ENCODE data around the gene RAB11FIP2. TPM values are rescaled to one million over a fixed set of nuclear protein-coding genes. Genes with fewer than 3 reads are reported as not detected.

Gene RAB11FIP2
- polyA plus RNA-seq, 1 of the 3 experiments (the other 2 are of a cell fraction) = 3.0 TPM

DNA sequence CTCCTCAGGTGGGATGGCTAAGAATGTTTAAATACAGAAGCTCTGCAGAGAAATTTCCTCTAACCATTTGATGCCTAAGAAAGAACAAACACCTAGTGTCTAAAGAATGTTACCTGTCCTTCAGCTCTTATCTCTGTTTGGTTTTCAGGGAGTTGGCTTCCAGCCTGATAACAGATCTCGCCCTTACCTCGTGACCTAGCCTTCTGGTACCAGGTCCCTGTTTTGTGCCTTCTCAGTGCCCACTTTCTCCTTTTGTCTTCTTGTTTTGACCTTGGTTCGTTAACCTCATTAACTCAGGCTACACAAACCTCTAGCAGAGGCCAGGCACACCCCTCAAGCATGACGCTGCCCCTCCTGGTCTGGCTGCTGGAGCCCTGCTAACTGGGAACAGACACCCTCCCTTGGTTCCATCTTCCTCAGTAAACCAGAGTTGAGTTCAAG lies 16.1 kb upstream of the RAB11FIP2 start:
- Histone ChIP-seq H4K20me1 (ENCODE audit: insufficient read depth) (no peaks in the 10 kb centered on the region), H3K79me2 (ENCODE audit: insufficient read depth) (no peaks in the 10 kb centered on the region), H3K4me3 (ENCODE audit: low read depth in 2 of 2, low read length in 1 of 2) (no peak overlapping the region), H3K36me3 (replicated peaks in 1 of 2; ENCODE audit: control insufficient read depth in 1 of 2, insufficient read depth in 2 of 2, low read length in 1 of 2) (no peaks in the 10 kb centered on the region), H3K9me2 (no peaks in the 10 kb centered on the region), H3K9me3 (no peaks in the 10 kb centered on the region; the same call in 1 of the 2 replicates), H2AFZ (ENCODE audit: low read depth) (no peak overlapping the region), H3K4me1 (ENCODE audit: control insufficient read depth in 1 of 2, insufficient read depth in 2 of 2, low read depth in 1 of 2, low read length in 1 of 2) (no peaks in the 10 kb centered on the region; a peak in 1 of 4 replicates), H3K27me3 (ENCODE audit: insufficient read depth) (no peaks in the 10 kb centered on the region), H3F3A (replicated peaks; ENCODE audit: insufficient read depth) (no peaks in the 10 kb centered on the region), H3K27ac (ENCODE audit: low read depth in 2 of 2, low read length in 1 of 2) (no peak overlapping the region), H3K9ac (no peak overlapping the region), H3K4me2 (no peak overlapping the region)
- ChIA-PET CTCF (no interaction called here), POLR2A (no interaction called here)
- 72% methylated on average over 4 of the region's 4 CpGs for WGBS (ENCODE audit: low lambda C conversion rate)
- no peak for DNase-seq
- TF ChIP-seq, protein P1, sequence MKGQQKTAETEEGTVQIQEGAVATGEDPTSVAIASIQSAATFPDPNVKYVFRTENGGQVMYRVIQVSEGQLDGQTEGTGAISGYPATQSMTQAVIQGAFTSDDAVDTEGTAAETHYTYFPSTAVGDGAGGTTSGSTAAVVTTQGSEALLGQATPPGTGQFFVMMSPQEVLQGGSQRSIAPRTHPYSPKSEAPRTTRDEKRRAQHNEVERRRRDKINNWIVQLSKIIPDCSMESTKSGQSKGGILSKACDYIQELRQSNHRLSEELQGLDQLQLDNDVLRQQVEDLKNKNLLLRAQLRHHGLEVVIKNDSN (IDR thresholded peaks at IDR 0.05; ENCODE audit: borderline replicate concordance, low read depth) = no peak
- TF ChIP-seq, protein P2, sequence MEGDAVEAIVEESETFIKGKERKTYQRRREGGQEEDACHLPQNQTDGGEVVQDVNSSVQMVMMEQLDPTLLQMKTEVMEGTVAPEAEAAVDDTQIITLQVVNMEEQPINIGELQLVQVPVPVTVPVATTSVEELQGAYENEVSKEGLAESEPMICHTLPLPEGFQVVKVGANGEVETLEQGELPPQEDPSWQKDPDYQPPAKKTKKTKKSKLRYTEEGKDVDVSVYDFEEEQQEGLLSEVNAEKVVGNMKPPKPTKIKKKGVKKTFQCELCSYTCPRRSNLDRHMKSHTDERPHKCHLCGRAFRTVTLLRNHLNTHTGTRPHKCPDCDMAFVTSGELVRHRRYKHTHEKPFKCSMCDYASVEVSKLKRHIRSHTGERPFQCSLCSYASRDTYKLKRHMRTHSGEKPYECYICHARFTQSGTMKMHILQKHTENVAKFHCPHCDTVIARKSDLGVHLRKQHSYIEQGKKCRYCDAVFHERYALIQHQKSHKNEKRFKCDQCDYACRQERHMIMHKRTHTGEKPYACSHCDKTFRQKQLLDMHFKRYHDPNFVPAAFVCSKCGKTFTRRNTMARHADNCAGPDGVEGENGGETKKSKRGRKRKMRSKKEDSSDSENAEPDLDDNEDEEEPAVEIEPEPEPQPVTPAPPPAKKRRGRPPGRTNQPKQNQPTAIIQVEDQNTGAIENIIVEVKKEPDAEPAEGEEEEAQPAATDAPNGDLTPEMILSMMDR (IDR thresholded peaks at IDR 0.05) = no peak
- TF ChIP-seq EZH2phosphoT487 (IDR thresholded peaks at IDR 0.05; ENCODE audit: borderline replicate concordance, low read depth) = no peak
- TF ChIP-seq CHD2 (IDR thresholded peaks at IDR 0.05; ENCODE audit: low read length, partially characterized antibody) = no peak
- TF ChIP-seq FOSL2 (IDR thresholded peaks at IDR 0.05; ENCODE audit: borderline replicate concordance, low read depth) = no peak
- no peak for TF ChIP-seq FOXJ3 (CRISPR knock-in tag; IDR thresholded peaks at IDR 0.05)
- no peak for TF ChIP-seq MEF2A (IDR thresholded peaks at IDR 0.05; ENCODE audit: borderline replicate concordance, low read depth)
- TF ChIP-seq GABPA (IDR thresholded peaks at IDR 0.05; ENCODE audit: low read depth) = no peak
- no peak for TF ChIP-seq JUND (IDR thresholded peaks at IDR 0.05)
- TF ChIP-seq POLR2AphosphoS5 (IDR thresholded peaks at IDR 0.05; ENCODE audit: low read depth, low read length) = no peak
- TF ChIP-seq, protein P3, sequence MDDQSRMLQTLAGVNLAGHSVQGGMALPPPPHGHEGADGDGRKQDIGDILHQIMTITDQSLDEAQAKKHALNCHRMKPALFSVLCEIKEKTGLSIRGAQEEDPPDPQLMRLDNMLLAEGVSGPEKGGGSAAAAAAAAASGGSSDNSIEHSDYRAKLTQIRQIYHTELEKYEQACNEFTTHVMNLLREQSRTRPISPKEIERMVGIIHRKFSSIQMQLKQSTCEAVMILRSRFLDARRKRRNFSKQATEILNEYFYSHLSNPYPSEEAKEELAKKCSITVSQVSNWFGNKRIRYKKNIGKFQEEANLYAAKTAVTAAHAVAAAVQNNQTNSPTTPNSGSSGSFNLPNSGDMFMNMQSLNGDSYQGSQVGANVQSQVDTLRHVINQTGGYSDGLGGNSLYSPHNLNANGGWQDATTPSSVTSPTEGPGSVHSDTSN (IDR thresholded peaks at IDR 0.05) = no peak
- TF ChIP-seq, protein P4, sequence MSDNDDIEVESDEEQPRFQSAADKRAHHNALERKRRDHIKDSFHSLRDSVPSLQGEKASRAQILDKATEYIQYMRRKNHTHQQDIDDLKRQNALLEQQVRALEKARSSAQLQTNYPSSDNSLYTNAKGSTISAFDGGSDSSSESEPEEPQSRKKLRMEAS (IDR thresholded peaks at IDR 0.05; ENCODE audit: low read depth) = no peak
- TF ChIP-seq TEAD4 (IDR thresholded peaks at IDR 0.05; ENCODE audit: borderline replicate concordance, insufficient read depth) = no peak
- TF ChIP-seq, protein P5, sequence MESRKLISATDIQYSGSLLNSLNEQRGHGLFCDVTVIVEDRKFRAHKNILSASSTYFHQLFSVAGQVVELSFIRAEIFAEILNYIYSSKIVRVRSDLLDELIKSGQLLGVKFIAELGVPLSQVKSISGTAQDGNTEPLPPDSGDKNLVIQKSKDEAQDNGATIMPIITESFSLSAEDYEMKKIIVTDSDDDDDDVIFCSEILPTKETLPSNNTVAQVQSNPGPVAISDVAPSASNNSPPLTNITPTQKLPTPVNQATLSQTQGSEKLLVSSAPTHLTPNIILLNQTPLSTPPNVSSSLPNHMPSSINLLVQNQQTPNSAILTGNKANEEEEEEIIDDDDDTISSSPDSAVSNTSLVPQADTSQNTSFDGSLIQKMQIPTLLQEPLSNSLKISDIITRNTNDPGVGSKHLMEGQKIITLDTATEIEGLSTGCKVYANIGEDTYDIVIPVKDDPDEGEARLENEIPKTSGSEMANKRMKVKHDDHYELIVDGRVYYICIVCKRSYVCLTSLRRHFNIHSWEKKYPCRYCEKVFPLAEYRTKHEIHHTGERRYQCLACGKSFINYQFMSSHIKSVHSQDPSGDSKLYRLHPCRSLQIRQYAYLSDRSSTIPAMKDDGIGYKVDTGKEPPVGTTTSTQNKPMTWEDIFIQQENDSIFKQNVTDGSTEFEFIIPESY (IDR thresholded peaks at IDR 0.05; ENCODE audit: borderline replicate concordance, low read depth) = no peak
- no peak for TF ChIP-seq SMC3 (IDR thresholded peaks at IDR 0.05; ENCODE audit: low read depth, low read length)
